GM23248 (cell line): ENCODE results near the gene GLE1. TPM values are rescaled to one million over a fixed set of nuclear protein-coding genes. Genes with fewer than 3 reads are reported as not detected.

Experiments used
- DNase-seq: peaks from one replicate; pipeline ENCODE4 v3.0.0-alpha.2; 2015
- H2AFZ ChIP-seq: fragments of 200-600 bp; sonication (generic); 2 replicates; pipeline ENCODE4 v1.6.1; 2016; ENCODE audit warnings: antibody characterized with exemption
- H3F3A ChIP-seq: fragments of 200-600 bp; sonication (generic); 2 replicates; pipeline ENCODE4 v1.6.1; 2016; ENCODE audit warnings: mild to moderate bottlenecking, antibody characterized with exemption, mixed run types; ENCODE audit not compliant: insufficient read depth
- H3K27ac ChIP-seq: fragments of 200-600 bp; sonication (generic); 2 replicates; pipeline ENCODE4 v1.5.1; 2016; ENCODE audit warnings: mild to moderate bottlenecking
- H3K27me3 ChIP-seq: fragments of 200-600 bp; sonication (generic); replicated peaks from 2 replicates; pipeline ENCODE4 v1.6.1; 2016; ENCODE audit warnings: mild to moderate bottlenecking; ENCODE audit not compliant: insufficient read depth
- H3K36me3 ChIP-seq: fragments of 200-600 bp; sonication (generic); 2 replicates; pipeline ENCODE4 v1.6.1; 2016; ENCODE audit warnings: low read depth, mild to moderate bottlenecking
- H3K4me1 ChIP-seq: fragments of 200-600 bp; sonication (generic); 2 replicates; pipeline ENCODE4 v1.6.1; 2016; ENCODE audit warnings: mild to moderate bottlenecking; ENCODE audit not compliant: insufficient read depth
- H3K4me2 ChIP-seq: fragments of 200-600 bp; sonication (generic); one replicate; pipeline ENCODE4 v1.6.1; 2016; ENCODE audit warnings: mild to moderate bottlenecking; ENCODE audit not compliant: unreplicated experiment
- H3K4me3 ChIP-seq: fragments of 200-600 bp; sonication (generic); 2 replicates; pipeline ENCODE4 v1.5.1; 2016; ENCODE audit warnings: mild to moderate bottlenecking
- H3K79me2 ChIP-seq: fragments of 200-600 bp; sonication (generic); 2 replicates; pipeline ENCODE4 v1.6.1; 2016; ENCODE audit warnings: mild to moderate bottlenecking; ENCODE audit not compliant: insufficient read depth
- H3K9ac ChIP-seq: fragments of 200-600 bp; sonication (generic); 2 replicates; pipeline ENCODE4 v1.6.1; 2016; ENCODE audit warnings: mild to moderate bottlenecking
- H3K9me2 ChIP-seq: fragments of 200-600 bp; sonication (generic); 2 replicates; pipeline ENCODE4 v1.6.1; 2016; ENCODE audit warnings: mixed run types, mild to moderate bottlenecking, moderate library complexity; ENCODE audit not compliant: insufficient read depth
- H3K9me3 ChIP-seq: fragments of 200-600 bp; sonication (generic); one replicate; pipeline ENCODE4 v1.6.1; 2017; ENCODE audit warnings: low read depth
- H4K20me1 ChIP-seq: fragments of 200-600 bp; sonication (generic); 2 replicates; pipeline ENCODE4 v1.6.0; 2016; ENCODE audit not compliant: insufficient read depth
- EZH2 ChIP-seq: fragments of 200-600 bp; sonication (generic); IDR thresholded peaks from 2 replicates; pipeline ENCODE4 v1.6.1; 2018; ENCODE audit warnings: antibody characterized with exemption, mild to moderate bottlenecking; ENCODE audit not compliant: insufficient read depth, poor library complexity, severe bottlenecking
- EZH2phosphoT487 ChIP-seq: fragments of 200-600 bp; sonication (generic); IDR thresholded peaks from 2 replicates; pipeline ENCODE4 v1.6.1; 2018; ENCODE audit warnings: antibody characterized with exemption, moderate library complexity, mild to moderate bottlenecking, low read depth; ENCODE audit not compliant: insufficient read depth
- WGBS, 2 experiments: methylation state at CpG; one replicate each; pipeline ENCODE4 v1.1.6; 2015 to 2017; ENCODE audit warnings: low lambda C conversion rate in 2 of 2, low coverage in 1 of 2; ENCODE audit errors: missing lambda C conversion rate in 2 of 2; 5-methylcytosine and 5-hydroxymethylcytosine counted together
- in situ Hi-C: fragments of 300-500 bp; cut with MboI; formaldehyde crosslinking; loops from 2 replicates; pipeline ENCODE4 v1.15.0; 2020
- polyA plus RNA-seq: library from polyadenylated mRNA; unstranded; fragments of >200 nt; fragmentation: Nextera tagmentation; extraction: Ambion mirVana; gene quantifications from 2 replicates; pipeline ENCODE4 v1.2.1, GENCODE V29; 2016
- total RNA-seq: library from RNA; depleted of rRNA; stranded (reverse); fragments of >200 nt; shearing (Covaris generic); gene quantifications from 2 replicates; pipeline ENCODE4 v1.2.3, GENCODE V29; 2014

GLE1 gene
- total and polyA plus RNA-seq, 2 experiments from 2014 or later, result 18.1 to 27.1 TPM

- no peak overlapping the region for H3K4me2 ChIP-seq
- in situ Hi-C loops, result no loop called here
These were observed 18.8 kb downstream of the GLE1 start for GRCh38 chr9:128523199-128523925.

DNA sequence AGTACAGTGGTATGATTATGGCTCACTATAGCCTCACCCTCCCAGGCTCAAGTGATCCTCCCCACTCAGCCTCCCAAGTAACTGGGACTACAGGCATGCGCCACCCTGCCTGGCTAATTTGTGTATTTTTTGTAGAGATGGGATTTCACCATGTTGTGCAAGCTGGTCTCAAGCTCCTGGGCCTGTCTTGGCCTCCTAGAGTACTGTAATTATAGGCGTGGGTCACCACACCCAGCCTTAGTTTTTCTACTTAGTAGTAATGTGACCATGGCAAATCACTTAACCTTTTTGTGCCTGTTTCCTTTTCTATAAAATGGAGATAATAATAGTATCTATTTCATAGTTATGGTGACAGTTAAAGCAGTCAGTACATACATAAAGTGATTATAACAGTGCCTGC, 22.2 kb downstream of the GLE1 start:
- 68 to 76% methylated on average over 2 of the region's 2 CpGs for WGBS, 2 experiments

More at GRCh38 chr9:128523199-128523925, 18.8 kb downstream of the GLE1 start:
- Histone ChIP-seq H3K4me3 (no peak overlapping the region), H3K36me3 (peaks cover 19% of the 10 kb centered on the region; the same call in 1 of the 2 replicates), H4K20me1 (no peaks in the 10 kb centered on the region), H3K9me2 (no peaks in the 10 kb centered on the region), H3K79me2 (no peaks in the 10 kb centered on the region), H3K9ac (no peak overlapping the region), H2AFZ (no peak overlapping the region), H3K4me1 (peaks cover 7% of the 10 kb centered on the region), H3K27me3 (no peaks in the 10 kb centered on the region), H3K27ac (no peak overlapping the region), H3K9me3 (no peaks in the 10 kb centered on the region), H3F3A (peaks cover 17% of the 10 kb centered on the region; the same call in 1 of the 2 replicates)
- DNase-seq, result peak; percentile 58
- 54 to 62% methylated on average over 13 of the region's 13 CpGs for WGBS, 2 experiments
- TF ChIP-seq EZH2phosphoT487 (no peak), EZH2 (no peak)

DNA sequence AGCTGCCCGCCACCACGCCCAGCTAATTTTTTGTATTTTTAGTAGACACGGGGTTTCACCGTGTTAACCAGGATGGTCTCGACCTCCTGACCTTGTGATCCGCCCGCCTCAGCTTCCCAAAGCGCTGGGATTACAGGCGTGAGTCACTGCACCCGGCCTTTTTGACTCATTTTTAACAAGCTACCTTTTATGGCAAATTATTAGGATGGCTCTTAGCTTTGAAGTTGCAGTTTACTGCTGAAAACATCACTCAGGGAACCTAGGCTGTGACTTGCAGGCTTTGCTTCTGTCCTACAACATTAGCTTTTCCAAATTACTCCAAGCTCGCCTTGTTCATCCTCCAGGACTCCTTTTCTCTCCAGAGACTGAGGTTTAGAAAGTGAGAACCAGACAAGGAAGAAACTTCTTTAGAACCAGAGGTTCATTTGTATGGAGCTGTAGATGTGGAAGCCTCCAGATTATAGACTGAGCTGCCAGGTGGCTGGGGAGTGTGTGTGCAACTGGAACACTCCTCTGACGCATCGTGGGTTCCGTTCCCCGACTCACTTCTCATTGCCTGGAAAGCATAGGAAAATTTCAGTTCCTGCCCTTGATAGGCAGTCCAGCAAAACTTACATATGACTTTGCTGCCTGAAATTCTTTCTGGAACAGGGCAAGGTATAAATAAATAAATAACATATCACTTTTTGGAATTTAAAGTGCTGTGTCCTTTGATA, 24.1 kb downstream of the GLE1 start:
- Histone ChIP-seq H3K79me2 (no peaks in the 10 kb centered on the region), H3K27ac (no peak overlapping the region), H3K9me2 (no peaks in the 10 kb centered on the region), H3K4me3 (no peak overlapping the region), H2AFZ (no peak overlapping the region), H3F3A (0 out of 2 replicates have a peak, but pooled peaks cover 3% of the 10 kb centered on the region), H3K9ac (no peak overlapping the region), H3K4me1 (peaks cover 1% of the 10 kb centered on the region), H3K27me3 (no peaks in the 10 kb centered on the region), H3K36me3 (peaks cover 32% of the 10 kb centered on the region; the same call in 1 of the 2 replicates), H3K9me3 (no peaks in the 10 kb centered on the region), H4K20me1 (no peaks in the 10 kb centered on the region), H3K4me2 (no peak overlapping the region)
- DNase-seq, result peak; percentile 20
- 84 to 85% methylated on average over 15 of the region's 15 CpGs for WGBS, 2 experiments
- TF ChIP-seq EZH2phosphoT487 (no peak), EZH2 (no peak)
- in situ Hi-C loops, result no loop called here

More for the DNA sequence above, 22.2 kb downstream of the GLE1 start:
- Histone ChIP-seq H3K27ac (no peak overlapping the region), H3K4me1 (peaks cover 7% of the 10 kb centered on the region), H3K36me3 (peaks cover 25% of the 10 kb centered on the region; the same call in 1 of the 2 replicates), H3F3A (peaks cover 15% of the 10 kb centered on the region; the same call in 1 of the 2 replicates), H3K79me2 (no peaks in the 10 kb centered on the region), H3K27me3 (no peaks in the 10 kb centered on the region), H3K9me3 (no peaks in the 10 kb centered on the region), H3K9me2 (no peaks in the 10 kb centered on the region), H2AFZ (no peak overlapping the region), H3K9ac (no peak overlapping the region), H3K4me3 (no peak overlapping the region), H3K4me2 (no peak overlapping the region), H4K20me1 (no peaks in the 10 kb centered on the region)
- TF ChIP-seq EZH2phosphoT487, result no peak
- no peak for TF ChIP-seq EZH2
- DNase-seq, result no peak
- in situ Hi-C loops, result no loop called here

- no peaks in the 10 kb centered on the region for H3K9me3 ChIP-seq
These were observed 24.7 kb downstream of the GLE1 start for GRCh38 chr9:128529191-128529590.

More at GRCh38 chr9:128529191-128529590, 24.7 kb downstream of the GLE1 start:
- Histone ChIP-seq H3K36me3 (peaks cover 37% of the 10 kb centered on the region; the same call in 1 of the 2 replicates), H3K9me2 (no peaks in the 10 kb centered on the region), H3K27ac (no peak overlapping the region), H3K9ac (no peak overlapping the region), H3K79me2 (no peaks in the 10 kb centered on the region), H3K4me3 (no peak overlapping the region), H3F3A (0 out of 2 replicates have a peak, but pooled peaks cover 3% of the 10 kb centered on the region), H3K27me3 (no peaks in the 10 kb centered on the region), H2AFZ (no peak overlapping the region), H3K4me2 (no peak overlapping the region), H4K20me1 (no peaks in the 10 kb centered on the region), H3K4me1 (no peaks in the 10 kb centered on the region)
- TF ChIP-seq EZH2 (no peak), EZH2phosphoT487 (no peak)
- WGBS, 2 experiments, result 79% methylated on average over 4 of the region's 4 CpGs
- DNase-seq, result no peak
- in situ Hi-C loops, result no loop called here
